Fibroblast of lung (primary cell): ENCODE data around the gene ADRB2.

Source experiments
- CTCF ChIP-seq, 2 donors: IDR thresholded peaks in 1 of 2; conservative IDR thresholded peaks in 1 of 2; 1 replicate in 1 of 2; 2 replicates in 1 of 2; pipeline ENCODE4 v1.5.1; 2011 to 2012; ENCODE audit warnings: low read length in 2 of 2, control low read depth in 1 of 2, inconsistent platforms in 1 of 2, low read depth in 1 of 2, mild to moderate bottlenecking in 1 of 2
- EZH2 ChIP-seq: IDR thresholded peaks from 2 replicates; pipeline ENCODE4 v1.5.1; 2012; ENCODE audit warnings: low read length, control low read depth, mild to moderate bottlenecking; ENCODE audit errors: missing control alignments

GRCh38 chr5:148799737-148800527, 26.5 kb upstream of the ADRB2 start:
- TF ChIP-seq CTCF (conservative IDR thresholded peaks at IDR 0.05 in 1 of 2, IDR thresholded peaks at IDR 0.05 in 1 of 2; ENCODE audit: low read depth in 1 of 2, low read length in 2 of 2) (no peak), EZH2 (no peak)
